GM21367 (cell line): Measurements from ENCODE around the gene LSM5.
"Not testable (repeated sequence)": the region's sequence is repeated elsewhere in the genome, so short reads cannot be mapped to it uniquely, and the experiment has no call there.

ENCODE experiments used
- ATAC-seq: cut with Tn5 transposase; IDR thresholded peaks from one replicate; pipeline ENCODE4 v1.9.1; 2021; ENCODE audit not compliant: unreplicated experiment

The LSM5 gene

GRCh38 chr7:32506266-32507054 is 16.3 kb upstream of the LSM5 start:
- ATAC-seq, result no peak

- ATAC-seq, result no peak
These were observed 12.5 kb upstream of the LSM5 start for GRCh38 chr7:32502728-32503127.

GRCh38 chr7:32501522-32501921 is 11.3 kb upstream of the LSM5 start:
- no peak for ATAC-seq

GRCh38 chr7:32500922-32501341 is 10.8 kb upstream of the LSM5 start:
- ATAC-seq, result peak; percentile 64

GRCh38 chr7:32500216-32500615 is 10.0 kb upstream of the LSM5 start:
- not testable (repeated sequence) for ATAC-seq

- not testable (repeated sequence) for ATAC-seq
These were observed 9.6 kb upstream of the LSM5 start for GRCh38 chr7:32499755-32500154.

- ATAC-seq, result no peak
These were observed 6.1 kb upstream of the LSM5 start for GRCh38 chr7:32496052-32496813.

GRCh38 chr7:32495298-32496051 is 5.3 kb upstream of the LSM5 start, which contains the start of gene AVL9:
Gene AVL9 (plus strand): TSS chr7:32495489. CDS start chr7:32495710, 221 bp downstream.
- peak; percentile 96 for ATAC-seq

- ATAC-seq, result peak; percentile 9
These were observed 4.7 kb upstream of the LSM5 start for GRCh38 chr7:32494946-32495297.

GRCh38 chr7:32489788-32490126 is 423 bp downstream of the LSM5 start:
- ATAC-seq, result no peak

GRCh38 chr7:32481921-32482320 is 8.3 kb downstream of the LSM5 start:
- ATAC-seq, result no peak

- no peak for ATAC-seq
These were observed 9.0 kb downstream of the LSM5 start for GRCh38 chr7:32481176-32481575.

GRCh38 chr7:32479574-32480200 is 10.5 kb downstream of the LSM5 start:
- ATAC-seq, result no peak

- ATAC-seq, result no peak
These were observed 12.6 kb downstream of the LSM5 start for GRCh38 chr7:32477649-32477980.

GRCh38 chr7:32476816-32477648 is 13.1 kb downstream of the LSM5 start:
- no peak for ATAC-seq

- ATAC-seq, result no peak
These were observed 16.2 kb downstream of the LSM5 start for GRCh38 chr7:32474008-32474407.

GRCh38 chr7:32472015-32472414 is 18.2 kb downstream of the LSM5 start:
- ATAC-seq, result no peak

GRCh38 chr7:32470871-32471270 is 19.3 kb downstream of the LSM5 start:
- ATAC-seq, result no peak

- not testable (repeated sequence) for ATAC-seq
These were observed 20.2 kb downstream of the LSM5 start for GRCh38 chr7:32470004-32470403.

GRCh38 chr7:32464641-32465416 is 25.4 kb downstream of the LSM5 start:
- not testable (repeated sequence) for ATAC-seq
